Measurements from ENCODE around the gene CAMKV.

Gene CAMKV

GRCh38 chr3:49859576-49860305, 10.0 kb downstream of the CAMKV start:
- ATAC-seq, result no peak
- TF ChIP-seq ZC3H10 (CRISPR knock-in tag; IDR thresholded peaks at IDR 0.05) (no peak), ZNF565 (CRISPR knock-in tag; conservative IDR thresholded peaks at IDR 0.05; ENCODE audit: low read depth) (no peak), ZNF70 (CRISPR knock-in tag; IDR thresholded peaks at IDR 0.05) (no peak), PPARA (CRISPR knock-in tag; IDR thresholded peaks at IDR 0.05; ENCODE audit: borderline replicate concordance) (no peak), CREB5 (CRISPR knock-in tag; IDR thresholded peaks at IDR 0.05; ENCODE audit: low read depth) (no peak), ISL1 (CRISPR knock-in tag; IDR thresholded peaks at IDR 0.05) (no peak), OSR1 (CRISPR knock-in tag; IDR thresholded peaks at IDR 0.05) (no peak)

- TF ChIP-seq ARNTL (CRISPR knock-in tag; IDR thresholded peaks at IDR 0.05; ENCODE audit: borderline replicate concordance, low read depth), result no peak
- no peak for TF ChIP-seq CREB5 (CRISPR knock-in tag; IDR thresholded peaks at IDR 0.05; ENCODE audit: low read depth)
- no peak for TF ChIP-seq TCF4 (CRISPR knock-in tag; IDR thresholded peaks at IDR 0.05; ENCODE audit: borderline replicate concordance)
- TF ChIP-seq RARB (CRISPR knock-in tag; IDR thresholded peaks at IDR 0.05), result no peak
- TF ChIP-seq ISL1 (CRISPR knock-in tag; IDR thresholded peaks at IDR 0.05), result no peak
- no peak for TF ChIP-seq OSR1 (CRISPR knock-in tag; IDR thresholded peaks at IDR 0.05)
- TF ChIP-seq TSHZ2 (CRISPR knock-in tag; IDR thresholded peaks at IDR 0.05), result no peak
- TF ChIP-seq TOX (CRISPR knock-in tag; IDR thresholded peaks at IDR 0.05; ENCODE audit: borderline replicate concordance), result no peak
- no peak for TF ChIP-seq ZNF70 (CRISPR knock-in tag; IDR thresholded peaks at IDR 0.05)
- no peak for TF ChIP-seq PPARA (CRISPR knock-in tag; IDR thresholded peaks at IDR 0.05; ENCODE audit: borderline replicate concordance)
- peak; percentile 99 for ATAC-seq
Measured at GRCh38 chr3:49856181-49857005, 13.3 kb downstream of the CAMKV start, which contains the start of gene TRAIP. TSS of gene TRAIP (minus strand) at chr3:49856564. CDS start at chr3:49856453, 111 bp downstream.

GRCh38 chr3:49855662-49856061, 14.0 kb downstream of the CAMKV start:
- TF ChIP-seq ZNF8 (CRISPR knock-in tag; IDR thresholded peaks at IDR 0.05) (no peak), ZNF565 (CRISPR knock-in tag; conservative IDR thresholded peaks at IDR 0.05; ENCODE audit: low read depth) (no peak), TCF4 (CRISPR knock-in tag; IDR thresholded peaks at IDR 0.05; ENCODE audit: borderline replicate concordance) (no peak), GLIS3 (CRISPR knock-in tag; IDR thresholded peaks at IDR 0.05) (no peak), ZFP3 (CRISPR knock-in tag; IDR thresholded peaks at IDR 0.05) (no peak), TOX (CRISPR knock-in tag; IDR thresholded peaks at IDR 0.05; ENCODE audit: borderline replicate concordance) (no peak), POU6F1 (CRISPR knock-in tag; IDR thresholded peaks at IDR 0.05; ENCODE audit: borderline replicate concordance, low read depth) (no peak), ZC3H10 (CRISPR knock-in tag; IDR thresholded peaks at IDR 0.05) (no peak)
- no peak for ATAC-seq

GRCh38 chr3:49845694-49846093, 24.0 kb downstream of the CAMKV start:
- no peak for ATAC-seq
- TF ChIP-seq ARNTL (CRISPR knock-in tag; IDR thresholded peaks at IDR 0.05; ENCODE audit: borderline replicate concordance, low read depth) (no peak), CREB5 (CRISPR knock-in tag; IDR thresholded peaks at IDR 0.05; ENCODE audit: low read depth) (no peak), ZFP3 (CRISPR knock-in tag; IDR thresholded peaks at IDR 0.05) (no peak), ESRRG (CRISPR knock-in tag; IDR thresholded peaks at IDR 0.05) (no peak), ISL1 (CRISPR knock-in tag; IDR thresholded peaks at IDR 0.05) (no peak)
